ENCODE measurements around the gene ARFIP2.

ARFIP2 gene

GRCh38 chr11:6431861-6432260 is 49.3 kb downstream of the ARFIP2 start:
- Histone ChIP-seq H3K9me3 (ENCODE audit: insufficient read depth, low read length) (no peaks in the 10 kb centered on the region), H3K9ac (ENCODE audit: low read length) (no peak overlapping the region), H4K20me1 (ENCODE audit: insufficient read depth, low read length) (no peaks in the 10 kb centered on the region), H2AFZ (ENCODE audit: low read depth, low read length) (no peak overlapping the region), H3K36me3 (replicated peaks; ENCODE audit: low read depth, low read length) (no peaks in the 10 kb centered on the region), H3K27me3 (ENCODE audit: low read depth, low read length) (peaks cover 3% of the 10 kb centered on the region; the same call in 1 of the 2 replicates), H3K4me3 (ENCODE audit: low read length) (no peak overlapping the region), H3K79me2 (ENCODE audit: low read length) (no peaks in the 10 kb centered on the region), H3K4me2 (ENCODE audit: low read length) (no peak overlapping the region), H3K4me1 (ENCODE audit: low read length) (no peaks in the 10 kb centered on the region), H3K27ac (ENCODE audit: low read length) (no peak overlapping the region)
- no peak for TF ChIP-seq EZH2phosphoT487 (IDR thresholded peaks at IDR 0.05; ENCODE audit: low read depth)
- no peak for TF ChIP-seq CTCF (IDR thresholded peaks at IDR 0.05; ENCODE audit: low read depth, low read length)

DNA sequence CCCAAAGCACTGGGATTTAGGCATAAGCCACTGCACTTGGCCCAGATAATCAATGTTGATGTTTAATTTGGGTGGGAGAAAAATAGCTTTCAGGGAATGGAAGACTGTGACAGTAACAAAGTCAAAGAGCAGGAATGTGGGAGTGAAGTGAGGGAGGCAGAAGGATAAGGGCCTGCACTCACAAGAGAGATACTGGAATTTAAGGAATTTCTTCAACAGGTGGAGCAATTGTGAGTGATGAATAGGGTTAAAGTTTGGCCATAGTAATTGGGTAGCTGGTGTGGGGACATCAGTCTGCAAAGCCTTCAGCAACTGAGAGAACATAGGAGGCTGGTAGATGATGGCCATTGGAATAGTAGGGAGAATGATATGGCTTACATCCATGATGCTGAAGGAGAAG is 53.6 kb downstream of the ARFIP2 start:
- H3K36me3 ChIP-seq (replicated peaks; ENCODE audit: low read depth, low read length): no peaks in the 10 kb centered on the region
- no peaks in the 10 kb centered on the region for H3K79me2 ChIP-seq (ENCODE audit: low read length)
- H3K27ac ChIP-seq (ENCODE audit: low read length): no peak overlapping the region
- no peak overlapping the region for H3K4me2 ChIP-seq (ENCODE audit: low read length)
- no peaks in the 10 kb centered on the region for H3K4me1 ChIP-seq (ENCODE audit: low read length)
- H3K27me3 ChIP-seq (ENCODE audit: low read depth, low read length): peaks cover 27% of the 10 kb centered on the region
- TF ChIP-seq CTCF (IDR thresholded peaks at IDR 0.05; ENCODE audit: low read depth, low read length): no peak
- TF ChIP-seq EZH2phosphoT487 (IDR thresholded peaks at IDR 0.05; ENCODE audit: low read depth): no peak
- no peak overlapping the region for H3K9ac ChIP-seq (ENCODE audit: low read length)
- no peak overlapping the region for H3K4me3 ChIP-seq (ENCODE audit: low read length)
- no peaks in the 10 kb centered on the region for H4K20me1 ChIP-seq (ENCODE audit: insufficient read depth, low read length)
- H2AFZ ChIP-seq (ENCODE audit: low read depth, low read length): no peak overlapping the region
- H3K9me3 ChIP-seq (ENCODE audit: insufficient read depth, low read length): no peaks in the 10 kb centered on the region
